ENCODE measurements around the gene SLC39A1.
"Not testable (repeated sequence)": the region's sequence is repeated elsewhere in the genome, so short reads cannot be mapped to it uniquely, and the experiment has no call there.

- TF ChIP-seq CTCF (IDR thresholded peaks at IDR 0.05); TCF7L2 (IDR thresholded peaks at IDR 0.05; ENCODE audit: low read depth, low read length): not testable (repeated sequence)
- TF ChIP-seq, protein P1, sequence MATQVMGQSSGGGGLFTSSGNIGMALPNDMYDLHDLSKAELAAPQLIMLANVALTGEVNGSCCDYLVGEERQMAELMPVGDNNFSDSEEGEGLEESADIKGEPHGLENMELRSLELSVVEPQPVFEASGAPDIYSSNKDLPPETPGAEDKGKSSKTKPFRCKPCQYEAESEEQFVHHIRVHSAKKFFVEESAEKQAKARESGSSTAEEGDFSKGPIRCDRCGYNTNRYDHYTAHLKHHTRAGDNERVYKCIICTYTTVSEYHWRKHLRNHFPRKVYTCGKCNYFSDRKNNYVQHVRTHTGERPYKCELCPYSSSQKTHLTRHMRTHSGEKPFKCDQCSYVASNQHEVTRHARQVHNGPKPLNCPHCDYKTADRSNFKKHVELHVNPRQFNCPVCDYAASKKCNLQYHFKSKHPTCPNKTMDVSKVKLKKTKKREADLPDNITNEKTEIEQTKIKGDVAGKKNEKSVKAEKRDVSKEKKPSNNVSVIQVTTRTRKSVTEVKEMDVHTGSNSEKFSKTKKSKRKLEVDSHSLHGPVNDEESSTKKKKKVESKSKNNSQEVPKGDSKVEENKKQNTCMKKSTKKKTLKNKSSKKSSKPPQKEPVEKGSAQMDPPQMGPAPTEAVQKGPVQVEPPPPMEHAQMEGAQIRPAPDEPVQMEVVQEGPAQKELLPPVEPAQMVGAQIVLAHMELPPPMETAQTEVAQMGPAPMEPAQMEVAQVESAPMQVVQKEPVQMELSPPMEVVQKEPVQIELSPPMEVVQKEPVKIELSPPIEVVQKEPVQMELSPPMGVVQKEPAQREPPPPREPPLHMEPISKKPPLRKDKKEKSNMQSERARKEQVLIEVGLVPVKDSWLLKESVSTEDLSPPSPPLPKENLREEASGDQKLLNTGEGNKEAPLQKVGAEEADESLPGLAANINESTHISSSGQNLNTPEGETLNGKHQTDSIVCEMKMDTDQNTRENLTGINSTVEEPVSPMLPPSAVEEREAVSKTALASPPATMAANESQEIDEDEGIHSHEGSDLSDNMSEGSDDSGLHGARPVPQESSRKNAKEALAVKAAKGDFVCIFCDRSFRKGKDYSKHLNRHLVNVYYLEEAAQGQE (IDR thresholded peaks at IDR 0.05; ENCODE audit: insufficient read depth in 1 of 2, low read depth in 2 of 2, low read length in 1 of 2): not testable (repeated sequence)
Measured at GRCh38 chr1:153981735-153982134, 18.4 kb upstream of the SLC39A1 start.
